Measurements from ENCODE around the gene ZNF836. TPM values are rescaled to one million over a fixed set of nuclear protein-coding genes. Genes with fewer than 3 reads are reported as not detected.
"Not testable (repeated sequence)": the region's sequence is repeated elsewhere in the genome, so short reads cannot be mapped to it uniquely, and the experiment has no call there.

The ZNF836 gene
- total and polyA plus RNA-seq, 2 donors (not counting 3 experiments of a cell fraction or from before 2014, with no cell fraction given), result 2.1 to 9.3 TPM

GRCh38 chr19:52206481-52206880 lies 35.1 kb upstream of the ZNF836 start:
- intact Hi-C loops (cut with micrococcal nuclease), result no loop called here
- BruUV-seq (replicated peaks), result no TSS peak
- H3K9me1 ChIP-seq (replicated peaks; ENCODE audit: control insufficient read depth, extremely low read depth, insufficient read depth, low read length), result no peaks in the 10 kb centered on the region
- no peaks in the 10 kb centered on the region for H3K27me3 ChIP-seq (ENCODE audit: control insufficient read depth in 2 of 2, insufficient read depth in 2 of 2, low read length in 2 of 2)
- no peak for FAIRE-seq
- H4K20me1 ChIP-seq (replicated peaks; ENCODE audit: control insufficient read depth, extremely low read depth, insufficient read depth, low read length), result no peaks in the 10 kb centered on the region
- no peaks in the 10 kb centered on the region for H3K4me1 ChIP-seq (ENCODE audit: control insufficient read depth, extremely low read depth, insufficient read depth, low read length)
- dilution Hi-C loops (cut with MboI; ENCODE audit: extremely low pct_ligation_motif_present, low sequenced_read_pairs), result no loop called here
- TF ChIP-seq POLR2A (IDR thresholded peaks at IDR 0.05; ENCODE audit: low read depth, low read length), result no peak
- H3K36me3 ChIP-seq (ENCODE audit: control insufficient read depth in 2 of 2, extremely low read depth in 1 of 2, insufficient read depth in 2 of 2, low read length in 2 of 2), result peaks cover 41 to 62% of the 10 kb centered on the region in 2 experiments
- H3K27ac ChIP-seq (ENCODE audit: insufficient read depth, low read depth, low read length), result no peak overlapping the region
- no peak for DNase-seq (ENCODE audit: low read depth, low spot score)
- H3K4me3 ChIP-seq (replicated peaks in 1 of 3; ENCODE audit: insufficient read depth in 1 of 3, low read depth in 1 of 3, low read length in 3 of 3), result no peak overlapping the region
- ChIA-PET POLR2A (no interaction called here), CTCF (no interaction called here)
- no peak overlapping the region for H3K9ac ChIP-seq (replicated peaks; ENCODE audit: extremely low read depth, insufficient read depth, low read length)
- H3K79me2 ChIP-seq (ENCODE audit: control insufficient read depth, insufficient read depth, low read length), result peaks cover 49% of the 10 kb centered on the region
- H2AFZ ChIP-seq (ENCODE audit: low read depth, low read length), result no peak overlapping the region
- no peak overlapping the region for H3K4me2 ChIP-seq (ENCODE audit: insufficient read depth, low read length)
- no peaks in the 10 kb centered on the region for H3K9me3 ChIP-seq (replicated peaks; ENCODE audit: control insufficient read depth, insufficient read depth, low read length)

- H3K9ac ChIP-seq (replicated peaks; ENCODE audit: extremely low read depth, insufficient read depth, low read length); dilution Hi-C loops (cut with MboI; ENCODE audit: extremely low pct_ligation_motif_present, low sequenced_read_pairs); DNase-seq (ENCODE audit: low read depth, low spot score); H3K9me1 ChIP-seq (replicated peaks; ENCODE audit: control insufficient read depth, extremely low read depth, insufficient read depth, low read length); H3K9me3 ChIP-seq (replicated peaks; ENCODE audit: control insufficient read depth, insufficient read depth, low read length); H3K4me2 ChIP-seq (ENCODE audit: insufficient read depth, low read length); H3K4me3 ChIP-seq (replicated peaks in 1 of 3; ENCODE audit: insufficient read depth in 1 of 3, low read depth in 1 of 3, low read length in 3 of 3); intact Hi-C loops (cut with micrococcal nuclease); H4K20me1 ChIP-seq (replicated peaks; ENCODE audit: control insufficient read depth, extremely low read depth, insufficient read depth, low read length); H2AFZ ChIP-seq (ENCODE audit: low read depth, low read length); H3K27ac ChIP-seq (ENCODE audit: insufficient read depth, low read depth, low read length); H3K4me1 ChIP-seq (ENCODE audit: control insufficient read depth, extremely low read depth, insufficient read depth, low read length); CTCF ChIA-PET; POLR2A ChIA-PET; FAIRE-seq; BruUV-seq (replicated peaks); H3K27me3 ChIP-seq (ENCODE audit: control insufficient read depth in 2 of 2, insufficient read depth in 2 of 2, low read length in 2 of 2): not testable (repeated sequence)
- Histone ChIP-seq H3K36me3 (ENCODE audit: control insufficient read depth in 2 of 2, extremely low read depth in 1 of 2, insufficient read depth in 2 of 2, low read length in 2 of 2) (peaks cover 31 to 47% of the 10 kb centered on the region in 2 experiments), H3K79me2 (ENCODE audit: control insufficient read depth, insufficient read depth, low read length) (peaks cover 82% of the 10 kb centered on the region)
These were observed 29.5 kb upstream of the ZNF836 start for GRCh38 chr19:52200755-52201391.

All from endothelial cell of umbilical vein (primary cell).